Loucy (cell line): Measurements from ENCODE around the gene KLHDC4.

ENCODE experiments used
- CTCF ChIP-seq: fragments of 200-600 bp; sonication (generic); conservative IDR thresholded peaks from 2 replicates; pipeline ENCODE4 v1.5.1; 2014; ENCODE audit warnings: mild to moderate bottlenecking, antibody characterized with exemption, low read length
- EZH2phosphoT487 ChIP-seq: fragments of 200-600 bp; IDR thresholded peaks from 2 replicates; pipeline ENCODE4 v1.6.1; 2018; ENCODE audit warnings: antibody characterized with exemption, mild to moderate bottlenecking, moderate library complexity, borderline replicate concordance

DNA sequence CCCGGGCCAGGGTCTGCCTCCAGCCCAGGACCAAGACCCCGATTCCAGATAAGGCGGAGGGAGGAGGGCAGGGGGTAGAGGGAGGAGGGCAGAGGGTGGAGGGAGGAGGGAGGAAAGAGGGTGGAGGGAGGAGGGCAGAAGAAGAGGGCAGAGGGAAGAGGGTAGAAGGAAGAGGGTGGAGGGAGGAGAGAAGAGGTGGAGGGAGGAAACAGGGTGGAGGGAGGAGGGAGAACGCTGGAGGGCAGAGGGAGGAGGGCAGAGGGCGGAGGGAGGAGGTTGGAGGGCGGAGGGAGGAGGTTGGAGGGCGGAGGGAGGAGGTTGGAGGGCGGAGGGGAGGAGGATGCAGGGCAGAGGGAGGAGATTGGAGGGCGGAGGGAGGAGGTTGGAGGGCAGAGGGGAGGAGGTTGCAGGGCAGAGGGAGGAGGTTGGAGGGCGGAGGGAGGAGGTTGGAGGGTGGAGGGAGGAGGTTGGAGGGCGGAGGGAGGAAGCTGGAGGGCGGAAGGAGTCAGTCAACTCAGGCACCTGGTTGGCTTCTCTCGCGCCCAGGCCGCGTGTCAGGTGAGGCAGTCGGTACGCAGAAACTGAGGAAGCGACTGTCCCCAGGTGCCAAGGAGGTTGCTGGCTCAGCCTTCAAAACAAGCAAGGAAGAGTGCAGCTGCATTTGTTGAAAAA lies 65.2 kb downstream of the KLHDC4 start:
- no peak for TF ChIP-seq CTCF
- no peak for TF ChIP-seq EZH2phosphoT487
